BE2C (cell line): ENCODE measurements around the gene PKM.

ENCODE experiments used
- DNase-seq: peaks from one replicate; pipeline ENCODE4 v3.0.0-alpha.2; 2020
- H3K27me3 ChIP-seq: fragments of 250-450 bp; sonication (Bioruptor Pico); 2 replicates; pipeline ENCODE4 v1.5.1; 2020; ENCODE audit warnings: mild to moderate bottlenecking
- H3K36me3 ChIP-seq: fragments of 250-450 bp; sonication (Bioruptor Pico); 2 replicates; pipeline ENCODE4 v1.5.1; 2020; ENCODE audit warnings: mild to moderate bottlenecking
- H3K4me1 ChIP-seq: fragments of 250-450 bp; sonication (Bioruptor Pico); 2 replicates; pipeline ENCODE4 v1.5.1; 2020
- H3K4me3 ChIP-seq: 2 replicates; pipeline ENCODE4 v1.5.1; 2011; ENCODE audit warnings: low read depth, low read length
- H3K9me3 ChIP-seq: fragments of 250-450 bp; sonication (Bioruptor Pico); 2 replicates; pipeline ENCODE4 v1.5.1; 2020
- TF ChIP-seq, protein P1 (sequence below): IDR thresholded peaks from 2 replicates; pipeline ENCODE4 v1.5.1; 2012; ENCODE audit warnings: mild to moderate bottlenecking, low read depth, low read length

The PKM gene

GRCh38 chr15:72166716-72167417 lies 64.1 kb downstream of the PKM start:
- no peaks in the 10 kb centered on the region for H3K27me3 ChIP-seq

DNA sequence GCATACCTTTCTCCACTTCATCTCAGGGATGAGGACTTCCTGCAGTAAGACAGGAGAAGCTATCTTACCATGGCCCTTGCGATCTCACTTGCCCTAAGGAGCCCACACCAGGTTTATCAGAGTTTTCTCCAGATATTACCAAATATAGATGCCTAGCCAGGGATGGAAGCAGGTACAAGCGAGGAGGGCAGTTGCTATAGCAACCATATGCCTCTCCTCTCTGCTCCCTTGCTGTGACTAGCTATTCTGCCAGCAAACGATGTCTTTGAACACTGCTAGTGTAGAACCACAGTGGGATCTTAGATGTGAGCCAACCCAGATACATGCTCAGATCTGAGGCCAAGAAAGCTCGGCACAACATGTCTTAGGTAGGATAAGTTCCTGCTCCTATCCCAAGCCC lies 67.3 kb downstream of the PKM start:
- H3K27me3 ChIP-seq: no peaks in the 10 kb centered on the region
- TF ChIP-seq, protein P1, sequence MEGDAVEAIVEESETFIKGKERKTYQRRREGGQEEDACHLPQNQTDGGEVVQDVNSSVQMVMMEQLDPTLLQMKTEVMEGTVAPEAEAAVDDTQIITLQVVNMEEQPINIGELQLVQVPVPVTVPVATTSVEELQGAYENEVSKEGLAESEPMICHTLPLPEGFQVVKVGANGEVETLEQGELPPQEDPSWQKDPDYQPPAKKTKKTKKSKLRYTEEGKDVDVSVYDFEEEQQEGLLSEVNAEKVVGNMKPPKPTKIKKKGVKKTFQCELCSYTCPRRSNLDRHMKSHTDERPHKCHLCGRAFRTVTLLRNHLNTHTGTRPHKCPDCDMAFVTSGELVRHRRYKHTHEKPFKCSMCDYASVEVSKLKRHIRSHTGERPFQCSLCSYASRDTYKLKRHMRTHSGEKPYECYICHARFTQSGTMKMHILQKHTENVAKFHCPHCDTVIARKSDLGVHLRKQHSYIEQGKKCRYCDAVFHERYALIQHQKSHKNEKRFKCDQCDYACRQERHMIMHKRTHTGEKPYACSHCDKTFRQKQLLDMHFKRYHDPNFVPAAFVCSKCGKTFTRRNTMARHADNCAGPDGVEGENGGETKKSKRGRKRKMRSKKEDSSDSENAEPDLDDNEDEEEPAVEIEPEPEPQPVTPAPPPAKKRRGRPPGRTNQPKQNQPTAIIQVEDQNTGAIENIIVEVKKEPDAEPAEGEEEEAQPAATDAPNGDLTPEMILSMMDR: no peak
- H3K9me3 ChIP-seq: no peaks in the 10 kb centered on the region
- no peaks in the 10 kb centered on the region for H3K36me3 ChIP-seq
- no peak for DNase-seq
- H3K4me3 ChIP-seq: no peak overlapping the region
- H3K4me1 ChIP-seq: no peaks in the 10 kb centered on the region

More at GRCh38 chr15:72166716-72167417, 64.1 kb downstream of the PKM start:
- no peak for DNase-seq
- Histone ChIP-seq H3K36me3 (no peaks in the 10 kb centered on the region), H3K4me1 (no peaks in the 10 kb centered on the region), H3K4me3 (no peak overlapping the region), H3K9me3 (no peaks in the 10 kb centered on the region)
- TF ChIP-seq, protein P1: no peak

DNA sequence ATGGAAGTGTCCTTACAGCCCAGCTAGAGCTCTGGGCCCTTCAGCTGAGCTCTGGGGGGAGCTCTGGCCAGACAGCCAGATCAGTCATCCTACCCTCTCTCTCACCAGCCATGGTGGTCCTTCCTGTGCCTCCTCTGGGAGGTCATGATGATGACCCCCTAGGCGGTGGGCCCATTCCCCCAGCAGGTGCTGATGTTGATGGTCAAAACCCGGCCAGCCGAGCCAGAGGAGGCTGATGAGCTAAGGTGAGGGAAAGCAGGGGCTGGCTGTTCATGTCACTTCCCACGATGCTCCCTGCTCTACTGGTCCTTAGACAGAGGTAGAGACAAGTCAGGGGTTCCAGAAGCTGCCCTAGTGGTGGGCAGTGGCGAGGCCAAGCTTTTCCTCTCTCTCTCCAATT lies 68.4 kb downstream of the PKM start:
- TF ChIP-seq, protein P1: no peak
- no peaks in the 10 kb centered on the region for H3K9me3 ChIP-seq
- no peaks in the 10 kb centered on the region for H3K27me3 ChIP-seq
- H3K4me1 ChIP-seq: no peaks in the 10 kb centered on the region
- no peaks in the 10 kb centered on the region for H3K36me3 ChIP-seq
- DNase-seq: no peak
- H3K4me3 ChIP-seq: no peak overlapping the region

GRCh38 chr15:72161361-72162132 lies 69.4 kb downstream of the PKM start:
- no peak for DNase-seq
- Histone ChIP-seq H3K4me3 (no peak overlapping the region), H3K27me3 (no peaks in the 10 kb centered on the region), H3K4me1 (no peaks in the 10 kb centered on the region), H3K9me3 (no peaks in the 10 kb centered on the region), H3K36me3 (no peaks in the 10 kb centered on the region)
- TF ChIP-seq, protein P1: no peak

- H3K27me3 ChIP-seq: no peaks in the 10 kb centered on the region
- H3K4me1 ChIP-seq: no peaks in the 10 kb centered on the region
- TF ChIP-seq, protein P1: no peak
- no peaks in the 10 kb centered on the region for H3K36me3 ChIP-seq
- H3K4me3 ChIP-seq: no peak overlapping the region
- H3K9me3 ChIP-seq: no peaks in the 10 kb centered on the region
- DNase-seq: no peak
Measured at GRCh38 chr15:72160696-72161245, 70.2 kb downstream of the PKM start.

- no peaks in the 10 kb centered on the region for H3K36me3 ChIP-seq
- H3K4me3 ChIP-seq: no peak overlapping the region
- no peaks in the 10 kb centered on the region for H3K4me1 ChIP-seq
- no peaks in the 10 kb centered on the region for H3K9me3 ChIP-seq
- no peak for DNase-seq
- H3K27me3 ChIP-seq: no peaks in the 10 kb centered on the region
- TF ChIP-seq, protein P1: no peak
Measured at GRCh38 chr15:72156928-72157327, 74.1 kb downstream of the PKM start.
